Peyer's patch (tissue), 4 donors: ENCODE results near the gene EVC2. TPM values are rescaled to one million over a fixed set of nuclear protein-coding genes. Genes with fewer than 3 reads are reported as not detected.
"Not testable (repeated sequence)": the region's sequence is repeated elsewhere in the genome, so short reads cannot be mapped to it uniquely, and the experiment has no call there.

Experiments used
- DNase-seq, 3 donors: peaks; one replicate each; pipeline ENCODE4 v3.0.0-alpha.2; 2017 to 2019
- H3K27ac ChIP-seq, 4 donors: fragments of 200-600 bp; sonication (generic); one replicate each; pipeline ENCODE4 v1.5.1; 2016 to 2019
- H3K27me3 ChIP-seq, 2 donors: fragments of 200-600 bp; sonication (generic); one replicate each; pipeline ENCODE4 v1.5.1; 2019
- H3K36me3 ChIP-seq, 3 donors: fragments of 200-600 bp; sonication (generic); one replicate each; pipeline ENCODE4 v1.5.1; 2016 to 2019
- H3K4me1 ChIP-seq, 4 donors: fragments of 200-600 bp; sonication (generic); one replicate each; pipeline ENCODE4 v1.5.1; 2016 to 2019
- H3K4me3 ChIP-seq, 4 donors: fragments of 200-600 bp; sonication (generic); 1 replicate in 3 of 4; 2 replicates in 1 of 4; pipeline ENCODE4 v1.5.1; 2016 to 2019; ENCODE audit warnings: mild to moderate bottlenecking in 1 of 4
- H3K9me3 ChIP-seq, 4 donors: fragments of 200-600 bp; sonication (generic); one replicate each; pipeline ENCODE4 v1.5.1; 2016 to 2019; ENCODE audit warnings: mild to moderate bottlenecking in 1 of 4
- CTCF ChIP-seq, 6 experiments: fragments of 450-650 bp in 4 of 6; fragments of 200-600 bp in 2 of 6; sonication (generic) in 1 of 6; IDR thresholded peaks; one replicate each; pipeline ENCODE4 v1.5.1; 2017 to 2019; ENCODE audit warnings: antibody characterized with exemption in 6 of 6, mild to moderate bottlenecking in 3 of 6, moderate library complexity in 1 of 6
- POLR2A ChIP-seq, 2 donors: fragments of 450-650 bp; IDR thresholded peaks; one replicate each; pipeline ENCODE4 v1.5.1; 2017; ENCODE audit warnings: antibody characterized with exemption in 2 of 2, mild to moderate bottlenecking in 2 of 2, moderate library complexity in 2 of 2
- total RNA-seq, 4 donors: library from RNA; depleted of rRNA; stranded (reverse); fragments of >200 nt; gene quantifications; one replicate each; pipeline ENCODE4 v1.1.0, GENCODE V29; 2016

Gene EVC2
- total RNA-seq, 4 donors from 2014 or later: 0.70 to 32.2 (median 4.1) TPM

- Histone ChIP-seq H3K9me3 (no peaks in the 10 kb centered on the region), H3K27ac (no peak overlapping the region), H3K4me1 (no peaks in the 10 kb centered on the region), H3K36me3 (peaks cover 0 to 5% (median 0%) of the 10 kb centered on the region in 3 donors), H3K27me3 (no peaks in the 10 kb centered on the region), H3K4me3 (no peak overlapping the region)
- DNase-seq: no peak
- no peak for TF ChIP-seq POLR2A (IDR thresholded peaks at IDR 0.05)
- TF ChIP-seq CTCF (IDR thresholded peaks at IDR 0.05): no peak
Measured at GRCh38 chr4:5730436-5730835, 22.1 kb upstream of the EVC2 start.

- not testable (repeated sequence) for H3K36me3 ChIP-seq
Measured at GRCh38 chr4:5728412-5728811, 20.1 kb upstream of the EVC2 start.

GRCh38 chr4:5724377-5724776, 16.0 kb upstream of the EVC2 start:
- no peaks in the 10 kb centered on the region for H3K4me1 ChIP-seq
- H3K4me3 ChIP-seq: no peak overlapping the region
- H3K9me3 ChIP-seq: no peaks in the 10 kb centered on the region
- H3K27me3 ChIP-seq: no peaks in the 10 kb centered on the region
- no peak for DNase-seq
- no peaks in the 10 kb centered on the region for H3K36me3 ChIP-seq
- no peak for TF ChIP-seq CTCF (IDR thresholded peaks at IDR 0.05)
- no peak for TF ChIP-seq POLR2A (IDR thresholded peaks at IDR 0.05)
- H3K27ac ChIP-seq: no peak overlapping the region

More at GRCh38 chr4:5728412-5728811, 20.1 kb upstream of the EVC2 start:
- H3K4me1 ChIP-seq, H3K27ac ChIP-seq, H3K4me3 ChIP-seq, DNase-seq, H3K9me3 ChIP-seq, H3K27me3 ChIP-seq: not testable (repeated sequence)

- Histone ChIP-seq H3K27me3 (no peaks in the 10 kb centered on the region), H3K27ac (no peak overlapping the region), H3K4me3 (no peak overlapping the region), H3K36me3 (no peaks in the 10 kb centered on the region), H3K9me3 (no peaks in the 10 kb centered on the region), H3K4me1 (no peaks in the 10 kb centered on the region)
- DNase-seq: no peak
- TF ChIP-seq CTCF (IDR thresholded peaks at IDR 0.05) (no peak), POLR2A (IDR thresholded peaks at IDR 0.05) (no peak)
Measured at GRCh38 chr4:5722328-5722727, 14.0 kb upstream of the EVC2 start.

GRCh38 chr4:5721923-5722322, 13.6 kb upstream of the EVC2 start:
- Histone ChIP-seq H3K9me3 (no peaks in the 10 kb centered on the region), H3K27ac (no peak overlapping the region), H3K27me3 (no peaks in the 10 kb centered on the region), H3K4me1 (no peaks in the 10 kb centered on the region), H3K4me3 (no peak overlapping the region), H3K36me3 (no peaks in the 10 kb centered on the region)
- no peak for TF ChIP-seq POLR2A (IDR thresholded peaks at IDR 0.05)
- no peak for DNase-seq

GRCh38 chr4:5720980-5721379, 12.6 kb upstream of the EVC2 start:
- Histone ChIP-seq H3K4me1 (no peaks in the 10 kb centered on the region), H3K27me3 (no peaks in the 10 kb centered on the region), H3K4me3 (no peak overlapping the region), H3K27ac (no peak overlapping the region), H3K36me3 (no peaks in the 10 kb centered on the region), H3K9me3 (no peaks in the 10 kb centered on the region)
- TF ChIP-seq POLR2A (IDR thresholded peaks at IDR 0.05) (no peak), CTCF (IDR thresholded peaks at IDR 0.05) (no peak)
- DNase-seq: no peak

- TF ChIP-seq CTCF (IDR thresholded peaks at IDR 0.05): no peak
- TF ChIP-seq POLR2A (IDR thresholded peaks at IDR 0.05): no peak
- no peaks in the 10 kb centered on the region for H3K27me3 ChIP-seq
- DNase-seq: no peak
- no peaks in the 10 kb centered on the region for H3K36me3 ChIP-seq
- peaks cover 0 to under 1% (median 0%) of the 10 kb centered on the region in 4 donors for H3K9me3 ChIP-seq
- H3K27ac ChIP-seq: no peak overlapping the region
- no peaks in the 10 kb centered on the region for H3K4me1 ChIP-seq
- no peak overlapping the region for H3K4me3 ChIP-seq
Measured at GRCh38 chr4:5720157-5720850, 11.9 kb upstream of the EVC2 start.
